HepG2 (cell line): ENCODE measurements around the gene ZC3H12A. TPM values are rescaled to one million over a fixed set of nuclear protein-coding genes. Genes with fewer than 3 reads are reported as not detected.

ENCODE experiments used
- MAFF ChIP-seq: IDR thresholded peaks from 2 replicates; pipeline ENCODE4 v1.6.1; 2011; ENCODE audit warnings: low read depth, low read length, improper control_type of control experiment
- NR1H2 ChIP-seq: sonication (generic); formaldehyde crosslinking; IDR thresholded peaks from 2 replicates; pipeline ENCODE4 v1.8.1; 2022; ENCODE audit warnings: low read depth, missing genetic modification reagents, borderline replicate concordance
- PPARG ChIP-seq: conservative IDR thresholded peaks from 2 replicates; pipeline ENCODE4 v1.6.1; 2016; ENCODE audit warnings: missing biosample characterization, missing genetic modification reagents
- PRDM4 ChIP-seq: sonication (generic); formaldehyde crosslinking; IDR thresholded peaks from 2 replicates; pipeline ENCODE4 v1.9.0; 2021; ENCODE audit warnings: missing genetic modification reagents, borderline replicate concordance
- RARG ChIP-seq: sonication (generic); formaldehyde crosslinking; IDR thresholded peaks from 2 replicates; pipeline ENCODE4 v1.4.0; 2020; ENCODE audit warnings: low read depth, mild to moderate bottlenecking, missing genetic modification reagents
- RORA ChIP-seq: sonication (generic); formaldehyde crosslinking; IDR thresholded peaks from 2 replicates; pipeline ENCODE4 v1.5.0; 2020; ENCODE audit warnings: mild to moderate bottlenecking, missing genetic modification reagents, moderate library complexity
- SALL1 ChIP-seq: sonication (generic); formaldehyde crosslinking; IDR thresholded peaks from 2 replicates; pipeline ENCODE4 v1.8.0; 2022; ENCODE audit warnings: mild to moderate bottlenecking, missing genetic modification reagents
- XRCC5 ChIP-seq: fragments of 200-400 bp; formaldehyde crosslinking; optimal IDR thresholded peaks from 2 replicates; pipeline ENCODE3; 2017; ENCODE audit warnings: mild to moderate bottlenecking, low read length
- ZBTB49 ChIP-seq: sonication (generic); formaldehyde crosslinking; IDR thresholded peaks from 2 replicates; pipeline ENCODE4 v1.4.0; 2020; ENCODE audit warnings: missing genetic modification reagents, borderline replicate concordance
- ZFP37 ChIP-seq: sonication (generic); formaldehyde crosslinking; IDR thresholded peaks from 2 replicates; pipeline ENCODE4 v1.4.0; 2020; ENCODE audit warnings: missing genetic modification reagents, borderline replicate concordance
- ZNF280D ChIP-seq: sonication (generic); formaldehyde crosslinking; IDR thresholded peaks from 2 replicates; pipeline ENCODE4 v1.5.1; 2020; ENCODE audit warnings: mild to moderate bottlenecking, missing genetic modification reagents
- ZNF414 ChIP-seq: sonication (generic); formaldehyde crosslinking; IDR thresholded peaks from 2 replicates; pipeline ENCODE4 v1.5.0; 2020; ENCODE audit warnings: missing genetic modification reagents
- ZNF446 ChIP-seq: sonication (generic); formaldehyde crosslinking; IDR thresholded peaks from 2 replicates; pipeline ENCODE4 v1.5.0; 2020; ENCODE audit warnings: mild to moderate bottlenecking, missing genetic modification reagents
- ZNF576 ChIP-seq: sonication (generic); formaldehyde crosslinking; IDR thresholded peaks from 2 replicates; pipeline ENCODE4 v1.4.0; 2020; ENCODE audit warnings: mild to moderate bottlenecking, missing genetic modification reagents
- ZNF703 ChIP-seq: sonication (generic); formaldehyde crosslinking; IDR thresholded peaks from 2 replicates; pipeline ENCODE4 v1.5.1; 2020; ENCODE audit warnings: missing genetic modification reagents, mild to moderate bottlenecking, moderate library complexity, borderline replicate concordance
- ZNF747 ChIP-seq: sonication (generic); formaldehyde crosslinking; IDR thresholded peaks from 2 replicates; pipeline ENCODE4 v1.8.1; 2023; ENCODE audit warnings: missing genetic modification reagents, mild to moderate bottlenecking, borderline replicate concordance
- ZNF879 ChIP-seq: sonication (generic); formaldehyde crosslinking; IDR thresholded peaks from 2 replicates; pipeline ENCODE4 v1.8.1; 2023; ENCODE audit warnings: missing genetic modification reagents
- polyA plus RNA-seq, 8 experiments: library from polyadenylated mRNA; depleted of rRNA in 3 of 8; stranded (reverse) in 7 of 8; unstranded in 1 of 8; fragments of >200 nt; fragmentation: Illumina TruSeq in 4 of 8; extraction: Trizol in 4 of 8; gene quantifications; 2 replicates each; pipeline versions ENCODE4 v1.2.1 to v1.2.3, GENCODE V29; 2011 to 2016; ENCODE audit warnings: low read depth in 4 of 8, missing spikeins in 1 of 8, mixed read lengths in 1 of 8; ENCODE audit not compliant: insufficient read depth in 1 of 8
- total RNA-seq, 5 experiments: library from RNA; depleted of rRNA; stranded (reverse); fragments of >200 nt; fragmentation: Illumina TruSeq; extraction: Trizol; gene quantifications; 2 replicates each; pipeline ENCODE4 v1.2.3, GENCODE V29; 2016; ENCODE audit warnings: low read depth in 1 of 5

The ZC3H12A gene
- total and polyA plus RNA-seq, 2 of the 13 experiments (the other 11 are each of a cell fraction or from before 2014, with no cell fraction given) = 6.8 to 13.3 TPM

GRCh38 chr1:37486680-37487618 is 12.6 kb downstream of the ZC3H12A start (continued):
- TF ChIP-seq PRDM4 (CRISPR knock-in tag) = no peak
- no peak for TF ChIP-seq NR1H2 (CRISPR knock-in tag)
- TF ChIP-seq ZBTB49 (CRISPR knock-in tag) = no peak
- TF ChIP-seq ZNF879 (CRISPR knock-in tag) = no peak
- no peak for TF ChIP-seq ZNF747 (CRISPR knock-in tag)
- TF ChIP-seq RARG (CRISPR knock-in tag) = no peak
- no peak for TF ChIP-seq ZNF280D (CRISPR knock-in tag)
- no peak for TF ChIP-seq PPARG (CRISPR knock-in tag)
- TF ChIP-seq XRCC5 = peak; percentile 48
- TF ChIP-seq MAFF = no peak
- no peak for TF ChIP-seq ZNF414 (CRISPR knock-in tag)
- no peak for TF ChIP-seq ZNF703 (CRISPR knock-in tag)
- no peak for TF ChIP-seq ZNF446
- TF ChIP-seq RORA = no peak
- no peak for TF ChIP-seq ZFP37 (CRISPR knock-in tag)
- no peak for TF ChIP-seq SALL1
- no peak for TF ChIP-seq ZNF576 (CRISPR knock-in tag)
